Erythroblast (primary cell): Measurements from ENCODE around the gene IPO11.

Experiments used
- GATA1 ChIP-seq: IDR thresholded peaks from 2 replicates; pipeline ENCODE4 v1.6.1; 2011; ENCODE audit warnings: low read depth, mild to moderate bottlenecking, control low read depth, low read length, moderate library complexity
- POLR2A ChIP-seq: IDR thresholded peaks from 2 replicates; pipeline ENCODE4 v1.6.1; 2011; ENCODE audit warnings: mild to moderate bottlenecking, low read length

- TF ChIP-seq POLR2A (no peak), GATA1 (no peak)
Measured at GRCh38 chr5:62620761-62621160, 208.2 kb downstream of the IPO11 start.
